GM12864 (cell line): ENCODE measurements around the gene DUSP3.

Experiments
- DNase-seq: peaks from one replicate; pipeline ENCODE4 v3.0.0-alpha.2; 2011; ENCODE audit warnings: low read depth
- H3K4me3 ChIP-seq: 2 replicates; pipeline ENCODE4 v1.5.1; 2011; ENCODE audit warnings: mild to moderate bottlenecking, low read depth, low read length, control low read depth
- TF ChIP-seq, protein P1 (sequence below): IDR thresholded peaks from 2 replicates; pipeline ENCODE4 v1.5.1; 2011; ENCODE audit warnings: low read depth, mild to moderate bottlenecking, moderate library complexity, low read length, control low read depth, inconsistent platforms; ENCODE audit errors: missing control alignments

DUSP3 gene

DNA sequence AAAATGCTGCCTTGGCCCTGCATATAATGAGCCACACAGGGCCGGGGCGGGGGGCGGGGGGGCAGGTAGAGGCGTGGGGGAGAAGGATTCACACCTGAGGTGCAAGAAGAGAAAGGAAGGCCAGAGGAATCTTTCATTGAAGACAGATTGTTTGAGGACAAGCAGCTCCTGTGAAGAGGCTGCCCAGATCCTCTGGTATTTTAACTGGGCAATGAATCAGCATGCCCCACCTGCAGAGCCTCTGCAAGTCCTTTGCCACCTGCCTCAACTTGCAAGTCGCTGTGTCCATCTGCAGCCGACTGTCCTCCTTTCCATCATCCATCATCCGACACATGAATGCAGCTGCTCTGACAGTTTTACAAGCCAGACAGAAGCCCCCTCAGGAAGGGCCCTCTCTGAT, 18.9 kb downstream of the DUSP3 start:
- TF ChIP-seq, protein P1, sequence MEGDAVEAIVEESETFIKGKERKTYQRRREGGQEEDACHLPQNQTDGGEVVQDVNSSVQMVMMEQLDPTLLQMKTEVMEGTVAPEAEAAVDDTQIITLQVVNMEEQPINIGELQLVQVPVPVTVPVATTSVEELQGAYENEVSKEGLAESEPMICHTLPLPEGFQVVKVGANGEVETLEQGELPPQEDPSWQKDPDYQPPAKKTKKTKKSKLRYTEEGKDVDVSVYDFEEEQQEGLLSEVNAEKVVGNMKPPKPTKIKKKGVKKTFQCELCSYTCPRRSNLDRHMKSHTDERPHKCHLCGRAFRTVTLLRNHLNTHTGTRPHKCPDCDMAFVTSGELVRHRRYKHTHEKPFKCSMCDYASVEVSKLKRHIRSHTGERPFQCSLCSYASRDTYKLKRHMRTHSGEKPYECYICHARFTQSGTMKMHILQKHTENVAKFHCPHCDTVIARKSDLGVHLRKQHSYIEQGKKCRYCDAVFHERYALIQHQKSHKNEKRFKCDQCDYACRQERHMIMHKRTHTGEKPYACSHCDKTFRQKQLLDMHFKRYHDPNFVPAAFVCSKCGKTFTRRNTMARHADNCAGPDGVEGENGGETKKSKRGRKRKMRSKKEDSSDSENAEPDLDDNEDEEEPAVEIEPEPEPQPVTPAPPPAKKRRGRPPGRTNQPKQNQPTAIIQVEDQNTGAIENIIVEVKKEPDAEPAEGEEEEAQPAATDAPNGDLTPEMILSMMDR = no peak
- no peak for DNase-seq

DNA sequence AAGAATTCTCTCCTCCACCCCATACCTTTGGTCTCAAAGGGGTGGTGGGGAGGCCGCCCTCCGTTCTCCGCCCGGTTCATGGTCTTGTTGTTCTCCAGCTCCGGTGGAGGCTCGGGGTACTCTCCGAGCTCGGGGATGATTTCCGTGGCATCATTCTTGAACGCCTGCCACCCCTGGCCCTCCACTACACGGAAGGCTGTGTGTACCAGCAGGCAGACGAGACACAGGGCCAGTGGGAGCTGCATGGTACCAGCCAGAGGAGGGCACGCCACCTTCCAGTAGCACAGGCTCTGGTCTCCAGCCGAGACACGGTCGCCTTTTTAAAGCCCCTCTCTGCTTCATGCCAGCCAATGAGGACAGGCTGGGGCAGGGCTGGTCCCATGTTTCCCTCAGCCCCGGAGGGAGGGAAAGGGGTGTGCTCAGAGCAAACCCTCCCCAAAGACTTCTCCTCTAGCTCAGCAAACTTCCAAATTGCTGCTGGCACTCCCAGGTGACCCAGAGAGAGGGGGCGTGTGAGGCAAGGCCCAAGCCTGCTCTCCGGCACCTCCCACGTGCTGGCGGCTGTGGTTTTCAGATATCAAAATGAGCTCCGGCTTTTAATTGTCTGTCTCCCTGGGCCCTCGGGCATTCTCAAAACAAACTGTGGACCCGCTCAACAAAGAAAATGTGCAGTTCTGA, 20.1 kb downstream of the DUSP3 start, which contains the start of gene SOST:
SOST (minus strand) TSS at position 295 of the 678 bp plus-strand sequence; CDS start at position 245, 50 bp downstream.
- TF ChIP-seq, protein P1 = no peak
- H3K4me3 ChIP-seq = no peak within 1 kb of the TSS
- DNase-seq = no peak

More for the DNA sequence above, 18.9 kb downstream of the DUSP3 start:
- H3K4me3 ChIP-seq = no peak overlapping the region

DNA sequence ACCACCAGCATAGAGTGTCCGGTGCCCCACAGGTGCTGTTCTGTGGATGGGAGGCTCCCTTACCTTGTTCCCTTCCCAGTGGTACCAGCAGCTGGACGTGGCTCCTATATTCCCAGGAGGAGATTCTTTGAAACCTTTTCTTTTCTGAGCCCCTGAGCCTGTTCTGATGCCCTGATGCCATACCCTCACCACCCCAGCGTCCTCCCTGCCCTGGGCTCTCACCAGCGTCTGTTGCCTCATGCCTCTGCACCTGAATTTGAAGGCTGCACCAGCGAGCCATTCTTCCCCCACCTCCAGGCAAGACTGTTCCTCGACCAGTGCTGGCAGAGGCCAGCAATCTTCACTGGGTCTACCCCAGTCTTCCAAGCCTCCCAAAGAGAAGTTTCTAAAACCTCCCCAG, 20.7 kb downstream of the DUSP3 start:
- DNase-seq = no peak
- TF ChIP-seq, protein P1 = no peak
- no peak overlapping the region for H3K4me3 ChIP-seq

DNA sequence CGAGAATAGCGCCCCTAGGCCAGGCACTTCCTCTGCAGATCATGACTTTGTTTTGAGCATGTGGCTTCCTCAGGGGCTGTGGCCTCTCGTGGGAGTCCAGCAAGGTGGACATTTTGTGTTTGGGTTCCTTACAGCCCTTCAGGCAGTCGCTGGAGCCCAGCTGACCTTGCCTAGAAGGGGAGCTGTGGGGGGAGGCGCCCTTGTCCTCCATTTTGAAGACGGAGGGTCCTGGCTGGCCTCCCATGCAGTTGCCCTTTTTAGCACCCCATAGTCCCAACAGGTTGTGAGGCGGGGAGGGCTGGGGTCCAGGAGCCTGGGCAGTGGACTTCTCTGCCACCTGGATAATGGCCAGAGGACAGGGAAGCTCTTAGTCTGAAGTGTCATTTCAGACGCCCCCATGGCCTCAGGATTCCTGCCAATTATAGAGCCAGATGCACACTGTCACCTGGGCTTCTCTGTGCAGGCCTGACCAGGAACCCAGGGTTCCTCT, 21.6 kb downstream of the DUSP3 start:
- DNase-seq = no peak

DNA sequence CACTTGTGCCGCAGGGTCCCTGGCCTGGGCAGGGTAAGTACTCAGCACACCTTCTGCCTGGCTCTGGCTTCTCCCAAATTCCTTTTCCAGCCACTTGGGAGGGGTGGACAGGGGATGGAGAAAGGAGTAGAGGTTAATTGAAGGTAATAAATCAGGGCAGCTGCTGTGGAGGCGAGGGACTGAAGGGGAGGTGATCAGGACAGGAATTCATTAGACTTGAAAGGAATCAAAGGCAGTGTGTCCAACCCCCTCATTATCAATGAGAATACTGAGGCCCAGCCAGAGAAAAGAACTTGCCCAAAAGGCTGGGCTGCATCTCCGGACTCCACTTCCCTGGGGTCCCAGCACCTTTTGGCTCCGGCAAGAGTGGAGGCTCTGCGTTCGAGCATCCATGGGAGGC, 22.6 kb downstream of the DUSP3 start:
- TF ChIP-seq, protein P1 = no peak
- H3K4me3 ChIP-seq = no peak overlapping the region
- no peak for DNase-seq

More for the DNA sequence above, 21.6 kb downstream of the DUSP3 start:
- TF ChIP-seq, protein P1 = no peak
- no peak overlapping the region for H3K4me3 ChIP-seq

DNA sequence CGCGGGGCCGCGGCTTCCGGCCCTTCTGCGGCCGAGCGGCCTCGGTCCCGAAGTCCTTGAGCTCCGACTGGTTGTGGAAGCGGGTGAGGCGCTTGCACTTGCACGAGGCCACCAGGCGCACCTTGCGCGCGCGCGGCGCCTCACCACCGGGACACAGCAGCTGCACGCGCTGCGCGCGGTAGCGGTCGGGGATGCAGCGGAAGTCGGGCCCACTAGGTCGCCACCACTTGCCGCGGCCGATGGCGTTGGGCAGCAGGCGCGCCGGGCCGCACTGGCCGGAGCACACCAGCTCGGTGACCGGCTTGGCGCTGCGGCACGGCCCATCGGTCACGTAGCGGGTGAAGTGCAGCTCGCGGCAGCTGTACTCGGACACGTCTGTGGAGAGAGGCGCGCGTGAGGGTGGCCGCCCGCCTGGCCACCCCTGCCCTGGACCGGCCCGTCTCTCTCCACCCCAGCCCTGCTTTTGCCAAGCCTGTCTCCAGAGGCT, 23.3 kb downstream of the DUSP3 start:
- DNase-seq = no peak

More for the DNA sequence above, 23.3 kb downstream of the DUSP3 start:
- TF ChIP-seq, protein P1 = no peak
- no peak overlapping the region for H3K4me3 ChIP-seq
